Activated CD4-positive, CD25-positive, alpha-beta regulatory T cell treated with anti-CD3 and anti-CD28 coated beads, Interleukin-2, amount 50 U/mL, for 24 hours (primary cell): Measurements from ENCODE around the gene GPX7.

Source experiments
- ATAC-seq, 2 donors: fragments of 150-1000 bp; cut with Tn5 transposase; one replicate each; pipeline ENCODE4 v1.10.0; 2021; ENCODE audit warnings: mild to moderate bottlenecking in 1 of 2, moderate library complexity in 1 of 2

Gene GPX7

DNA sequence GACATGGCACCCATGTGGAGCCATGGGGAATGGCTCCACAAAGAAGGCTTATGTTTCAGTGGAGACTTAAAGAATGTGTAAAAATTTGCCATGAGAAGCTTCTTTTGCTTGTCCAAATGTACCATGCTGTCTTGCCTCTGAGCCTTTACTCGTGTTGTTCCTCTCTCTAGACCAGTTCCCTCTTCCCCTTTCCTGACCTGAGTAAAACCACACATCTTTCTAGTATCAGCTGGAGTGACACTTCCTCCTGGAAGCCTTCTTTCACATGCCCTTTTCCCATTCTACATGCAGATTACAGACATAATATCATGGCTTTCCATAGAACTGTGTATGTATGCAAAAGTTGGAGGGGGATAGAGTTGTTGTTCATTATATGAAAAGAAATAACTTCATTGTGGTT is 13.6 kb upstream of the GPX7 start:
- no peak for ATAC-seq

DNA sequence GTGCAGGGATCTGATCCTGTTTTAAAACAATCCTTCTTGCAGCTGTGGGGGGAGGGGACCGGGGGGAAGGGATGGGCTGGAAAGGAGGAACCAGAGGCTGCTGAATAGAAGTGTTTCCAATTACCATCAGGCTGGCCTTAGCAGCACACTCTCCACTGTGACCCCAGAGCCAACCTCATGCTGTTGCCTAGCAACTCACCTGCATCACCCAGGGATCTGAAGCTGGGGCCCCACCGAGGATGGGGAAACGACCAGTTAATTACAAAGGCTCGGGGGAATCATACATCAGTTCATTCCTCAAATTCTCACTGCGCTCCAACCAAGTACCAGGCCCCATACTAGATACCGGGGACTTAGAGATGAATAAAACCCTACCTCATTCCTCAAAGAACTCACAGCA is 11.9 kb upstream of the GPX7 start:
- no peak for ATAC-seq

DNA sequence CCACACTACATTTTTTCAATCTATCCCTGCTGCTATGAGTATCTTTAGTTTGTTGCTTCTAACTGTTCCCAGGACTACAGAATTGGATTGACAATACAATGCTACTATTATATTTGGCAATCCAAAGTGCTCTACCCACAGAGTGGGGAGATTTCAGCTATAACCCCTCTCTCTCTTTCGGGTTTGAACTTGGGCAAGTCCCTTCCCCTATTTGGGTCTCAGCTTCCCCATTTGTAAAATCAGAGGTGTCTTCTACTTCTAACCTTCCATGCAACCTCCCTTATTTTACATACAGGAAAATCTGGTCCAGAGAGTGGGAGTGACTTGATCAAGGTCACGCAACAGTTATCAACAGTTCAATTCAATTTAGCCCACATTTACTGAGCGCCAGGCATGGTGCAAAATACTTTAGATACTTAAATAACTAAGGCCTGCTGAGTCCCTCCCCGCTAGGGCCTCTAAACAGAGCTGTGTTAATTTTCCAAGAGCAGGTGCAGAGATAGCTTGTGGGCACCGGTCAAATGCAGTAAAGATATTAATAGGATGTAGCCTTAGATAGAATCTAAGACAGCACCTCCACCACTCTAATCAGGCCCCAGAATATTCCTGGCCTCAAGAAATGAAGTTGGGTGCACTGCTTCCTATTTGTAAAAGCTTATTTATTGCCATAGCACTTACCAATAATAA is 9.4 kb upstream of the GPX7 start:
- no peak for ATAC-seq

DNA sequence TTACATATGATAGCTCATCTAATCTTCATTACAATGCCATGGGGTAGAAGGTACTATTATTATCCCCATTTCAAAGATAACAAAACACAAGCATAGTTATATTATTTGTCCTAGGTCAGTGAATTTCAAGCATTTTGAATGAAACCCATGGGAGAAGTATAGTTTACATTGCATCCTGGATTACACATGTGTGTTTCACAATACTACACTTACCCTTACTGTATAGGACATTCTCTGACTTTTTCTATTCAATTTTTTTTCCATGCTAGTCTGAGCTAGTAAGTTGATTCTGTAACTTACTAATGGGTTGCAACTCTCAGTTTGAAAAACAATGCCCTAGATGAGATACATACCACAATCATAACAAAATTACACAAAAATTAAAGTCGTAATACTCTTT is 8.7 kb upstream of the GPX7 start:
- no peak for ATAC-seq

DNA sequence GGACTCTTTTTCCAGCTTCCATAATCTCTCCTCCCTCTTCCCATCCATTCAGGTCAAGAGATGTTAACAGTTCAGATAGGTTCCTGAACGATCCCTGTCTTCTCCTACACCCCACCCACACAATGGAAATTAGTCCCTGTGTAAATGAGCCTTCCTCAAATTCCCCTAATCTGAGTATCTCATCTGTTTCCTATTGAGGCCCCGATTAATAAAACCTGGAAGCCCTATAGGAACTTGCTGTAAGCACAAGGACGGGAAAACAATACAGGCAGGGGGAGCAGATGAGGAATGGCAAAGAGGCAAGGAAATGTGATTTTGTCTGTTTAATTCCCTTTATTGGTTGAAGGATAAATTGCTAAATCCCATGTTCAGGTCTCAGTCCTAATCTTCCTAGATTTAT is 7.1 kb upstream of the GPX7 start:
- no peak for ATAC-seq

DNA sequence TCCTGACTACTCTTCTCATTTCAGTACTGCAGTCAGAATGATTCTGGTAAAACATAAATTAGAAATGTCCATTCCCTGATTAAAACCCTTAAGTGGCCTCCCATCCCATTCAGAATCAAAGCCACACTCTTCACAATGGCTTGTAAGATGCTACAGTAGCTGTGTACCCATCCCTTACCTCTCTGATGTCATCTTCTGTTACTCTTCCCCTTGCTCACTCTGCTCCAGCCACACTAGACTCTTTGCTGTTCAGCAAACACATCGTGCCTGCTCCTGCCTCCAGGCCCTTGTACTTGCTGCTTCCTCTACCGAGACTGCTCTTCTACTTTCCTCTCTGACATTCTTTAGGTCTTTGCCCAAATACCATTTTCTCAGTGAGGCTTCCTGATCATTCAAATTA is 4.3 kb upstream of the GPX7 start:
- ATAC-seq, result no peak

DNA sequence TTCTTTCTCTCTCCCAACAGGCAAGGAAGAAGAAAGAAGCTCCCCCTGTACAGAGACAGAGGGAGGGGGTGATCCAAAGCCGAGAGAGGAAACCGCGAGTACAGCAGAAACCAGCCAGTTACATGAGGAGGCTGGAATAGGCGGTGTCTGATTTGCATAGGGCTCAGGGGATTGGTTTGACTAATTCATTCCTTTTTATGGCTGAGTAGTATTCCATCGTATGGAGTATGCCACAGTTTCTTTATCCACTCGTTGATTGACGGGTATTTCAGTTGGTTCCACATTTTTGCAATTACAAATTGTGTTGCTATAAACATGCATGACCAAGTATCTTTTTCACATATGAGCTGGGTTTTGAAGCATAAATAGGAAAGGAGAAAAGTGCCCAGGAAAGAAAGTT is 3.4 kb upstream of the GPX7 start:
- no peak for ATAC-seq

DNA sequence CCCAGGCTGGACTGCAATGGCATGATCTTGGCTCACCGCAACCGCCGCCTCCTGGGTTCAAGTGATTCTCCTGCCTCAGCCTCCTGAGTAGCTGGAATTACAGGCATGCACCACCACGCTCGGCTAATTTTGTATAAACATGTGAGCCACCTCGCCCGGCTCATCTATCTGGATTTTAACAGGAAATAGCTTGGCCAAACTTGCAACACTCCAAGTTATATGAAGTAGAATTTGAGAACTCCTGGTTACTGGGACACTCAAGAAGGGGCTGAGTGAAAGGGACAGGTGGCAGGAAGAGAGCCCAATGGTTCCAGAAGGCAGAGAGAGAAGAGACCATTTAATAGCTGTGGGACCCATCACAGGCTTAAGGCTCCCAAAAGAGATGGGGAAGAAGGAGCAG is 2.9 kb upstream of the GPX7 start:
- no peak for ATAC-seq

DNA sequence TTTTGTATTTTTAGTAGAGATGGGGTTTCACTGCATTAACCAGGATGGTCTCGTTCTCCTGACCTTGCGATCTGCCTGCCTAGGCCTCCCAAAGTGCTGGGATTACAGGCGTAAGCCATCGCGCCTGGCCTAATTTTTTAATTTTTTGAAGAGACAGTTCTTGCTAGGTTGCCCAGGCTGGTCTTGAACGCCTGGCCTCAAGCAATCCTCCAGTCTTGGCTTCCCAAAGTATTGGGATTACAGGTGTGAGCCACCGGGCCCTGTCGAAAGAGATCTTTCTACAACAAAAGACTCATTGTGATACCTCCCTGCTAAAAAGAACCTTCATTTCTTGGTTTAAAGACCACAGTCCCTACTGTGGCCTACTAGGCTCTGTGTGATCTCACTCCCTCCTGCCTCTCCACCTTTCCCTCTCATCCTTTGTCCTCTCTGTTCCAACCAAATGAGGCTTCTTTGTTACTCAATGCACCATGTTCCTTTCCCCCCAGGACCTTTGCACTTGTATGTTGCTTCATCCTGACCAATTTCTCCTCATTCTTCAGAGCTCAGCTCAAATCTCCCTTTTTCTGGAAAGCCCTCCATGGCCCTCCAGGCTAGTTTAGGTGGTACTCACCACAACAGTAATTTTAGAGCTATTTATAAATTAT is 1.5 kb upstream of the GPX7 start:
- no peak for ATAC-seq

DNA sequence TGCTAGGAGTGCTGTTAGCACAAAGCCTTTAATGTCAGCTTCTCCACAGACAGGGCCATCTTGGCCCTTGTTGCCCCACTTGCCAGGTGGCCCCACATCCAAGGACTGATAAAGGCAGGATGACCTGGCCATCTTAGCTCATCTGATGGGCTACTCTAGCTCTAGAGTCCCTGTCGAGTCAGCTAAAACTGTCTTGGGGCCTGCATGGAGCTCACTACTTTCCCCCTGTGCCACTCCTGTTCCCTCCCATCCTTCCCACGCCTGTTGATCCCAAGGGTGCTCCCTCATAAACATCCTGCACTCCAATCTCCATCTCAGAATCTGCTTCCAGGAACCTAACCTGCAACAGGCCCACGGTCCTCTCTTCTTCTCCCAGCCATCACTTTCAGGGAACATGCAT is 652 bp upstream of the GPX7 start:
- ATAC-seq, result no peak

DNA sequence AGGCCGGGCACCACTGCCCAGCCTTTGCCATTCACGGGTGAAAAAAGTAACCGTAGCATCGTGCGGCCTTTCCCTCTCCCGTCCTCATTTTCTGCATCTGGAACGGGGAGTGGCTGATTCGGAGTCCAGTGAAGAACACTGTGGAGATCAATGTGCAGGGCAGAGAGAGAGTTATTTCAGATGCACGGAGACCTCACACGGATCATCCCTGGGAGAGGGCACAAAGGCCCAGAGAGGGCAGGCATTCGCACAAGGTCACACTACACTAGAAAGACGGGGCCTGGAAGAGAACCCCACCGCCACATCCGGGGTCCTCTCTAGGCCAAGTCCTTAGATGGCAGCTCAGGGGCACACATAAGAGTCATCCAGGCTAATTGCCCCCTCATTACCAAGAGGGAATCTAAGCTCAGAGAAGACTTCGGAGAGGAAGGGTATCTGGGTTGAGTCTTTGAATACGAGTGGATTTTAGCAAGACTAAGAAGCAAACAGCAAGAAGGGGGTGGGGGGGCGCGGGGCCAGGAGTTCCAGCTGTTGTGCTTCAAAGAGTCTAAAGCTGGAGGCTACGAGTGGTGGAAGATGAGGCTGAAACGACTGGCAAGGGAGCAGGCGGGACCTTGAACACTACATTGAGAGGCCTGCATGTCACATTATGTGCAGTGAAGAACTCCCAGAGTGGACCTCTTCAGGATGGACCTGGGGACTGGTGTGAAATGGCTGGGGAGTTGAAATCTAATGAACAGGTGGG is 857 bp downstream of the GPX7 start:
- peak; percentile 12 to 31 for ATAC-seq

DNA sequence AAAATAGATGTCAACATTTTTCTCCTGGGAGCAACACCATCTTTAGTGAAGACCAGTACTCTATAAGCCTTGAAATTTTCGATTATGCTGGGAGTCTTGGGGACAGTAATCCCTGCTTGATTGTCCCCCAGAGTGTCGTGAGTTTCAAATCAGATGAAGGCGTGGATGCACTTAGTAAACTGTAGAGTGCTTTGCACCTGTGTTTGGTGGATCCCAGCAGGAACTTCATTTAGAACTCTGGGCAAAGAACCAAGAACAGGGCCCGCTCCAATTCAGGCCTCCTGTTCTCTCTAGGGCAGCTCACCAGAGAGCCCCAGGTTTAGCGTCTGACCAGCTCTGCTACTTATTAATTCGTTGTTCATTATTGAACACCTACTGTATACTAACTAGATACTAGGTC is 1.5 kb downstream of the GPX7 start:
- no peak for ATAC-seq

DNA sequence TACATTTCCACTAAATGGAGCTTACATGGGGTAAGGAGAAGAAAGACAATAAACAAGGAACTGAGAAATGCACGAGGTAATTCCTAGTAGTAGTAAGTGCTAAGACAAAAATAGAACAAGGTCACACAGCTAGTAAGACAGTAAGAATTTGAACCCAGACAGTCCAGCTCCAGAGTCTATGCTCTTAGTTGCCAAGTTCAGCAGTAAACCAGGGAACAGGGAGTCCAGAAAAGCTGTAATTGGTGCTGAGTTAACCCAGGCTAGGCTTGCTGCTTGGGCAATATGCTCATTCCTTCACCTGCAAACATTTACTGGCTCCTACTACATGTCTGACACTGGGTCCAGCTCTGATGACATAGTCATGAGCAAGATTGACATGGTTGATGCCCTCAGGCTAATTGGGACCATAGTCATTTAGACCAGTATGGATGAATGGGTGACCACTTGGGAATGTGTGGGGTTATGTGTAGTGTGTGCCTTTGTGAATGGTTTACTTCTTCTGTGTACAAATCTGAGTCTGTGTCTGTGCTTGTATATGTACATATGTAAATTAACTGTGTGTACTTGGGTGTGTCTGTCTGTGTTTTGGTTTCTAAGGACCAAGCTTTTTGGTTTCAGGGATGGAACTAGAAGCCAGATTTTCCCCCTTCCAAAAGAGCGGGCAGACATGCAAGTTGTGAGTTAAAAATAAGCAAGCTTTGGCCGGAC is 2.0 kb downstream of the GPX7 start:
- peak in 1 of 2 donors; percentile 16 for ATAC-seq

DNA sequence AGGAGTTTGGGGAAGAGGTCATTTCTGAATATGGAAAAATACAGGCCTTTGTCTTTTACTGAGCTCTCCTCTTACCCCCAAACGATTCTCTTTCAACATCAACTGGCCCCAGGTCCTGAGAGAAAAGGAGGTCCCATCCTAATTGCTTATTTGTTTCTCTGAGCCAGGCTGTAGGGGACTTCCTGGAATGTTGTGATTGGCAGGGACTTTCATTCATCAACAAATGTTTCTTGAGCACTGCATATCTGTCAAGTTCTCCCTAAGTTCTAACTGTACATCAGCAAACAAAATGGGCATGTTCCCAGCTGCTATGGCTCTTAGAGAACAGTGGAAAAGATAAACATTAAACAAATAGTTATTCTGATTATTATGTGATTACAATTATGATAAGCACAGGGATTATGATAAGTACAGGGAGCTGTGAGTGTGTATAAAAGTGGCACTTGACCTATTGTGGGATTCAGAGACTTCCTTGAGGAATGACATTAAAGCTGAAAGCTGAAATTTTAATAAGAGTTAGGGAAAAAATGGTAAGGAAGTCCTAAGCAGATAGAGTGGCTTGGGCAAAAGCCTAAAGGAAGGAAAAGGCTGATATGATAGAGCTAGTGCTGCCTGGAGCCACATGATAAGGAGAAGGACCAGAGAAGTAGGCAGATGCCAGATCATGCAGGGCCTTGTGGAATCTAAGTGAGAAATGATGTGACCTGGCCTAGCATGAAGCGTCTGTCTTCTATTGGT is 11.6 kb downstream of the GPX7 start:
- ATAC-seq, result no peak

DNA sequence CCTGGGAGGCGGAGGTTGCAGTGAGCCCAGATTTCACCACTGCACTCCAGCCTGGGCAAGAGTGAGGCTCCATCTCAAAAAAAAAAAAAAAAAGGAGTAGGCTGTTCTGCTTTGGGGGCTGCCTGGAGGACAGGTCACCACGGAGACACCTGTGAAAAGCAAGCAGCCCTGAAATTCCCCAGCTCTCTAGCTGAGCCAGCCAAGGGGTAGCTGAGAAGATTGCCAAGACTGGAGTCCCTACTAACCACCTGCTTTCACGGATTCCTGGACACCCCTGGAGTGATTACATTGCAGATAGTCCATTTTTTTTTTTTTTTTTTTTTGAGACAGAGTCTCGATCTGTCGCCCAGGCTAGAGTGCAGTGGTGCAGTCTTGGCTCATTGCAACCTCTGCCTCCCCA is 12.5 kb downstream of the GPX7 start:
- ATAC-seq, result no peak

DNA sequence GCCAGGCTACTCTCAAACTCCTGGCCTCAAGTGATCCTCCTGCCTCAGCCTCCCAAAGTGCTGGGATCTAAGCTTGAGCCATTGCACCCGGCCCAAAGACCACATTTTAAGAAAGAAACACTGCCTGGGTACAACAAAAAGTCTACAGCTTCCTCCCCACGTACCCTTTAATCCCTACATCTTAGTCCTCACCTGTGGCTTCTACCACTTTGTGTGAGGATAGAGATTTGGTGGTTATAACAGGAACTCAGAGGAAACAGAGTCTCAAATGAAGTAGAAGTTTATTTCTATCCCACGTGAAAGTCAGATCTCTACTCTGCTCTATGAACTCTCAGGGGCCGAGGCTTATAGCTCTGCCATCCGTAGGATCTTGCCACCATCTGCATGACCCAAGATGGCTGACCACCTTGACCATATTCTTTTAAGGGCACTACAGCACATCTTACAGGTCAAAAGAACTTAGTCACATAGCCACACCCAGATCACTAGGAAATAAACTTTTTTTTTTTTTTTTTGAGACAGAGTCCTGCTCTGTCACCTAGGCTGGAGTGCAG is 13.4 kb downstream of the GPX7 start:
- ATAC-seq, result no peak

DNA sequence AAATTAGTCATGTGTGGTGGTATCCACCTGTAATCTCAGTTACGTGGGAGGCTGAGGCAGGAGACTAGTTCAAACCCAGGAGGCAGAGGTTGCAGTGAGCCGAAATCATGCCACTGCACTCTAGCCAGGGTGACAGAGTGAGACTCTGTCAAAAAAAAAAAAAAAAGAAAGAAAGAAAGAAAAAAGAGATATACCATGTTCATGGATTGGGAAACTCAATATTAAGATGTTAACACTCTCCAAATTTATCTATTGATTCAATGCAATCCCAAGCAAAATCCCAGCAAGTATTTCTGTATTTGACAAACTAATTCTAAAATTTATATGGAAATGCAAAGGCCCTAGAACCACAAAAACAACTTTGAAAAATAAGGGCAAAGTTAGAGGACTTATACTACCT is 19.8 kb downstream of the GPX7 start:
- ATAC-seq, result no peak

DNA sequence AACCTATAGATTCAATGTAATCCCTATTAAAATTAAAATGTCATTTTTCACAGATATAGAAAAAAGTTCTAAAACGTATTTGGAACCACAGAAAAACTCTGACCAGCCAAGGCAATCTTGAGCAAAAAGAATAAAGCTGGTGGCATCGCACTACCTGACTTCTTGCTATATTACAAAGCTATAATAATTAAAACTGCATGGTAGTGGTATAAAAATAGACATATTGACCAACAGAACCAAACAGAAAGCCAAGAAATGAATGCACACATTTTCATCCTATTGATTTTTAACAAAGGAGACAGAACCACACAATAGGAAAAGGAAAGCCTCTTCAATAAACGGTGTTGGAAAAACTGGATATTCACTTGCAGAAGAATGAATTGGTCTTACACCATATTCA is 21.6 kb downstream of the GPX7 start:
- ATAC-seq, result no peak

DNA sequence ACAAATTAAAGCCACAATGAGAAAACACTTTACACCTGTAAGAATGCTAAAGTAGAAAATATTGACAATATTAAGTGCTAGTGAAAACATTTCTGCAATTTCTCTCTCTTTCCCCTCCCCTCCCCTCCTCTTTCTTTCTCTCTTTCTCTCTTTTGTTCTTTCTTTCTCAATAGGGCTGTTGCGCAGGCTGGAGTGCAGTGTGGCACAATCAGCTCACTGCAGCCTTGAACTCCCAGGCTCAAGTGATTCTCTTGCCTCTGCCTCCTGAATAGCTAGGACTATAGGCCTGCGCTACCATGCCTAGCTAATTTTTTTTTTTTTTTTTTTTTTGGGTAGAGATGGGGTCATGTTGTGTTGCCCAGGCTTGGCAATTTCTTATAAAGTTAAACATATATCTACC is 24.9 kb downstream of the GPX7 start:
- no peak for ATAC-seq

DNA sequence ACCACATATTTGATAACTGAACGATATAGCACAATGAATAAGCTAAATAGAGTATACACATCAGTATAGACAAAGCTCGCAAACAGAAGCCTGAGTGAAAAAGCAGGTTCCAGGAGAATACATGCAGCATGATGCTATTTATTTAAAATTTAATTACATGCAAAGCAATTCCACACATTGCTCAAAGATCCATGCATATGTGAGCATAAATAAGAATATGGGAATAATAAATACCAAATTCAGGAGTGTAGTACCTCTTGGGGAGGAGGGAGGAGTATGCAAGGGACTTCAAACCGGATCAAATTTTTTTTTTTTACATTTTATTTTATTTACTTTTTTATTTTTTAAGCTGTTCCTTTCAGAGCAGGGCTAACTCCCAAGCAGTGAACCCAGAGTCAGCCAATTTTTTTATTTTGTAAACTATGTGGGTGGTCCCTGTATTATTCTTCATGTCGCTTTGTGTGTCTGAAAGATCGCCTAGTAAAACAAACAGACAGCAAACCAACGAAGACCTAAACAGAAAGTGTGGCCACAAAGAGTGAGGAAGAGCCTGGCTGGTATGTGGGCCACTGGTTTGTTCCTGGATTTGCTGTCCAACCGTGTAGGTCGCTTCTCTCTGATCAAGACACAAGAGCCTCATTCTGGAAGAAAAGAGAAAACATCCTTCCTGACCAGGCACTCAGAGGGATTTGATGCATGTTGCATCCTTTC is 26.6 kb downstream of the GPX7 start:
- ATAC-seq, result no peak

DNA sequence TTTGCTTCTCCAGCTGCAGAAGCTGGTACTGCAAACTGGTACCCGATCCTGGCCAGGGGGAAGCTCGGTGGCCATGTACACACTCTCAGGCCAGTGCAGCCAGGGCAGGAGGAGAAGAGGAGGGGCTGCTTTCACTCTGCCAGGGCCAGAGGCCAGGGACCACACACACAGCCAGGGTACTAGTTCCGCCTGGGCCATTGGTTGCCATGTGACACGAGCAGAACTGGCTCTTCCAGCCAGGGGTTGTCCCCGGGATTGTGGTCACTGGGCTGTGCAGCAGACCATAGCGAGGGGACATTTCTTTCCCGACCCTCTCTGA is 27.1 kb downstream of the GPX7 start:
- ATAC-seq, result no peak

DNA sequence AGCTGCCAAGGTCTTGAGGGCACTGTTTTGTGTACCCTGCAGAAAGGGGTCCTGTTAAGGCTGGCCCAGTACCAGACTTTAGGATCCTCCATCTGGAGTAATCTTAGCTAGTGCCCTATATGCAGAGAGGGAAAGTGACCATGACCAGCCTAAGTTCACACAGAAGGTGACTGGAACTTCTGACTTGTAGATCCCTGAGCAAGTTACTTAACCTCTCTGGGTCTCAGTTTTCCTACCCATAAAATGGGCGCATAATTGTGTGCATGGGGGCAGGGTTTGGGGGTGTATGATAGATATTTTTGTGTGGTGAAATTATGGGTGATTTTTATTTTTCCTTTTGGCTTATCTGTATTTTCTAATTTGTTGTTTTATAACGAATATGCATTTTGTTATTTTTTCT is 27.5 kb downstream of the GPX7 start:
- no peak for ATAC-seq
